IMR-90 (cell line): ENCODE measurements around the gene ATP10A. TPM values are rescaled to one million over a fixed set of nuclear protein-coding genes. Genes with fewer than 3 reads are reported as not detected.

Experiments used
- ATAC-seq: fragments of 200-7000 bp; cut with Tn5 transposase; 2 replicates; pipeline ENCODE4 v1.9.1; 2020; ENCODE audit warnings: low read depth, mild to moderate bottlenecking, moderate library complexity
- BruUV-seq: library from RNA; stranded (reverse); fragments of 400-500 nt; replicated peaks from 2 replicates; lab custom pipeline; 2021; lab: Mats Ljungman, UMichigan
- CTCF ChIA-PET: fragments of 300-600 bp; formaldehyde crosslinking; extraction: SDS; loops from one replicate; lab custom pipeline; 2021; ENCODE audit warnings: antibody characterized with exemption; lab: Yijun Ruan, JAX
- POLR2A ChIA-PET: fragments of 300-600 bp; sonication (Branson Sonifier 250); formaldehyde crosslinking; loops from one replicate; lab custom pipeline; 2022; ENCODE audit warnings: antibody characterized with exemption; ENCODE audit not compliant: unreplicated experiment; lab: Charles Lee
- DNase-seq: peaks from one replicate; pipeline ENCODE4 v3.0.0; 2013
- H2AFZ ChIP-seq: replicated peaks from 2 replicates; pipeline ENCODE3; 2013; ENCODE audit warnings: low read length, mild to moderate bottlenecking; ENCODE audit not compliant: poor library complexity
- H2AK5ac ChIP-seq: 2 replicates; pipeline ENCODE4 v1.6.1; 2013; ENCODE audit warnings: low read depth, low read length, inconsistent platforms
- H2AK9ac ChIP-seq: replicated peaks from 2 replicates; pipeline ENCODE3; 2013; ENCODE audit warnings: mild to moderate bottlenecking, low read depth, low read length, moderate library complexity; ENCODE audit not compliant: poor library complexity
- H2BK120ac ChIP-seq: 2 replicates; pipeline ENCODE4 v1.6.1; 2013; ENCODE audit warnings: low read depth, low read length, inconsistent platforms
- H2BK15ac ChIP-seq: 3 replicates; pipeline ENCODE4 v1.6.1; 2013; ENCODE audit warnings: low read depth, low read length, inconsistent platforms
- H2BK20ac ChIP-seq: 2 replicates; pipeline ENCODE4 v1.6.1; 2013; ENCODE audit warnings: low read depth, mild to moderate bottlenecking, inconsistent platforms, low read length, moderate library complexity
- H2BK5ac ChIP-seq: 2 replicates; pipeline ENCODE4 v1.6.1; 2013; ENCODE audit warnings: mild to moderate bottlenecking, low read depth, low read length, inconsistent platforms; ENCODE audit not compliant: poor library complexity, severe bottlenecking
- H3K14ac ChIP-seq: replicated peaks from 2 replicates; pipeline ENCODE4 v1.6.1; 2013; ENCODE audit warnings: low read depth, low read length, inconsistent platforms
- H3K18ac ChIP-seq: 2 replicates; pipeline ENCODE4 v1.6.1; 2013; ENCODE audit warnings: low read depth, low read length, control low read depth
- H3K23ac ChIP-seq: 2 replicates; pipeline ENCODE4 v1.6.1; 2013; ENCODE audit warnings: low read depth, low read length, inconsistent platforms
- H3K27ac ChIP-seq: 2 replicates; pipeline ENCODE4 v1.5.1; 2013; ENCODE audit warnings: mild to moderate bottlenecking, control low read depth, low read length; ENCODE audit not compliant: insufficient read depth
- H3K27me3 ChIP-seq: 2 replicates; pipeline ENCODE4 v1.6.1; 2013; ENCODE audit warnings: low read length; ENCODE audit not compliant: control insufficient read depth, insufficient read depth
- H3K36me3 ChIP-seq: 2 replicates; pipeline ENCODE4 v1.6.1; 2013; ENCODE audit warnings: low read length, mixed read lengths; ENCODE audit not compliant: control insufficient read depth, insufficient read depth
- H3K4ac ChIP-seq: 2 replicates; pipeline ENCODE4 v1.6.1; 2013; ENCODE audit warnings: low read depth, low read length, inconsistent platforms
- H3K4me1 ChIP-seq: 2 replicates; pipeline ENCODE4 v1.6.1; 2013; ENCODE audit warnings: low read length, mixed read lengths; ENCODE audit not compliant: control insufficient read depth, insufficient read depth
- H3K4me2 ChIP-seq: 2 replicates; pipeline ENCODE4 v1.6.1; 2013; ENCODE audit warnings: low read depth, mild to moderate bottlenecking, control low read depth, low read length, moderate library complexity
- H3K4me3 ChIP-seq: 2 replicates; pipeline ENCODE4 v1.5.1; 2013; ENCODE audit warnings: low read depth, mild to moderate bottlenecking, control low read depth, low read length, moderate library complexity; ENCODE audit not compliant: insufficient read depth
- H3K56ac ChIP-seq: 2 replicates; pipeline ENCODE4 v1.6.1; 2013; ENCODE audit warnings: low read length, inconsistent platforms; ENCODE audit not compliant: insufficient read depth; ENCODE audit errors: extremely low read depth
- H3K79me1 ChIP-seq, 2 experiments: 2 replicates each; pipeline ENCODE4 v1.6.1; 2013; ENCODE audit warnings: low read length in 2 of 2, inconsistent platforms in 1 of 2, low read depth in 1 of 2
- H3K9ac ChIP-seq: 2 replicates; pipeline ENCODE4 v1.6.1; 2013; ENCODE audit warnings: low read depth, low read length, control low read depth
- H3K9me1 ChIP-seq: 2 replicates; pipeline ENCODE4 v1.6.1; 2013; ENCODE audit warnings: low read length, inconsistent platforms; ENCODE audit not compliant: insufficient read depth
- H3K9me3 ChIP-seq: 2 replicates; pipeline ENCODE4 v1.6.1; 2013; ENCODE audit warnings: low read length; ENCODE audit not compliant: control insufficient read depth, insufficient read depth
- H4K20me1 ChIP-seq: 2 replicates; pipeline ENCODE4 v1.6.1; 2013; ENCODE audit warnings: low read length, inconsistent platforms; ENCODE audit not compliant: insufficient read depth
- H4K5ac ChIP-seq: 2 replicates; pipeline ENCODE4 v1.6.1; 2013; ENCODE audit warnings: mild to moderate bottlenecking, low read depth, low read length, control low read depth
- H4K8ac ChIP-seq, 2 experiments: 2 replicates each; pipeline ENCODE4 v1.6.1; 2013; ENCODE audit warnings: low read depth in 2 of 2, low read length in 2 of 2, control low read depth in 1 of 2, inconsistent platforms in 1 of 2
- H4K91ac ChIP-seq: 2 replicates; pipeline ENCODE4 v1.6.1; 2013; ENCODE audit warnings: low read depth, low read length, inconsistent platforms; ENCODE audit not compliant: insufficient read depth
- ELK1 ChIP-seq: fragments of 150-350 bp; IDR thresholded peaks from 2 replicates; pipeline ENCODE4 v1.6.1; 2016; ENCODE audit warnings: low read depth, mild to moderate bottlenecking, low read length, moderate library complexity, borderline replicate concordance
- RCOR1 ChIP-seq: IDR thresholded peaks from 2 replicates; pipeline ENCODE4 v1.6.1; 2012; ENCODE audit warnings: mild to moderate bottlenecking, low read length, improper control_type of control experiment; ENCODE audit not compliant: insufficient replicate concordance
- RFX5 ChIP-seq: IDR thresholded peaks from 2 replicates; pipeline ENCODE4 v1.8.0; 2012; ENCODE audit warnings: low read depth, mild to moderate bottlenecking, low read length, moderate library complexity
- SMC3 ChIP-seq: fragments of 150-350 bp; IDR thresholded peaks from 2 replicates; pipeline ENCODE4 v1.6.1; 2016; ENCODE audit warnings: low read depth, mild to moderate bottlenecking, antibody characterized with exemption, low read length, moderate library complexity
- WGBS, 2 experiments: methylation state at CpG; one replicate each; pipeline versions ENCODE4 v1.1.5 to v1.1.7; 2013; ENCODE audit warnings: missing lambda C conversion rate in 2 of 2; ENCODE audit not compliant: insufficient read length in 1 of 2; ENCODE audit errors: extremely low coverage in 2 of 2; 5-methylcytosine and 5-hydroxymethylcytosine counted together
- dilution Hi-C: fragments of 300-500 bp; cut with HindIII; formaldehyde crosslinking; loops from one replicate; pipeline ENCODE4 v1.14.3; 2018; ENCODE audit warnings: low sequenced_read_pairs; ENCODE audit not compliant: unreplicated experiment
- in situ Hi-C: fragments of 300-500 bp; cut with MboI; formaldehyde crosslinking; loops from 3 replicates; pipeline ENCODE4 v1.14.3; 2019; ENCODE audit warnings: low sequenced_read_pairs, inconsistent platforms, mixed read lengths
- intact Hi-C: fragments of 100-400 bp; cut with micrococcal nuclease; formaldehyde crosslinking; loops from 2 replicates; pipeline ENCODE4 v1.10.0; 2022
- polyA plus RNA-seq, 3 experiments: library from polyadenylated mRNA; depleted of rRNA; stranded (reverse); fragments of >200 nt; gene quantifications; 2 replicates each; pipeline ENCODE4 v1.2.3, GENCODE V29; 2012; ENCODE audit warnings: low replicate concordance in 1 of 3
- total RNA-seq: library from RNA; depleted of rRNA; stranded (reverse); fragments of >200 nt; gene quantifications from 2 replicates; pipeline ENCODE4 v1.2.3, GENCODE V29; 2012

ATP10A gene
- total and polyA plus RNA-seq, 2 of the 4 experiments (the other 2 are of a cell fraction), result 13.8 to 16.0 TPM

GRCh38 chr15:25887870-25888269, 24.7 kb upstream of the ATP10A start:
- Histone ChIP-seq H3K9ac (no peak overlapping the region), H3K56ac (no peak overlapping the region), H3K36me3 (no peaks in the 10 kb centered on the region), H4K20me1 (no peaks in the 10 kb centered on the region), H2BK20ac (no peak overlapping the region), H3K4me2 (no peak overlapping the region), H4K8ac (no peak overlapping the region), H2AFZ (no peak overlapping the region), H3K18ac (no peak overlapping the region), H4K5ac (no peak overlapping the region), H3K14ac (no peak overlapping the region), H3K4me3 (no peak overlapping the region), H2BK5ac (no peak overlapping the region), H3K23ac (no peak overlapping the region), H3K4me1 (peaks cover 20% of the 10 kb centered on the region), H3K27ac (no peak overlapping the region), H2BK120ac (no peak overlapping the region), H2BK15ac (no peak overlapping the region), H3K27me3 (no peaks in the 10 kb centered on the region), H3K9me1 (peaks cover 12% of the 10 kb centered on the region), H3K4ac (no peak overlapping the region), H2AK5ac (no peak overlapping the region), H3K79me1 (no peaks in the 10 kb centered on the region), H3K9me3 (no peaks in the 10 kb centered on the region), H4K91ac (no peak overlapping the region), H2AK9ac (no peak overlapping the region)
- intact Hi-C loops (no loop called here), in situ Hi-C loops (no loop called here), dilution Hi-C loops (no loop called here)
- POLR2A ChIA-PET, result no interaction called here
- TF ChIP-seq SMC3 (no peak), ELK1 (no peak), RFX5 (no peak), RCOR1 (no peak)
- no TSS peak for BruUV-seq
- DNase-seq (no peak), ATAC-seq (no peak)
- WGBS, 2 experiments, result no CpG with 5 or more reads among the region's 3 CpGs
- CTCF ChIA-PET, result interaction anchor here (1.0 kb wide), 1 partner anchor 104 kb away, joined by 6 read pairs; no protein-coding TSS in a partner anchor
